ENCODE results near the gene KDM4C.

DNA sequence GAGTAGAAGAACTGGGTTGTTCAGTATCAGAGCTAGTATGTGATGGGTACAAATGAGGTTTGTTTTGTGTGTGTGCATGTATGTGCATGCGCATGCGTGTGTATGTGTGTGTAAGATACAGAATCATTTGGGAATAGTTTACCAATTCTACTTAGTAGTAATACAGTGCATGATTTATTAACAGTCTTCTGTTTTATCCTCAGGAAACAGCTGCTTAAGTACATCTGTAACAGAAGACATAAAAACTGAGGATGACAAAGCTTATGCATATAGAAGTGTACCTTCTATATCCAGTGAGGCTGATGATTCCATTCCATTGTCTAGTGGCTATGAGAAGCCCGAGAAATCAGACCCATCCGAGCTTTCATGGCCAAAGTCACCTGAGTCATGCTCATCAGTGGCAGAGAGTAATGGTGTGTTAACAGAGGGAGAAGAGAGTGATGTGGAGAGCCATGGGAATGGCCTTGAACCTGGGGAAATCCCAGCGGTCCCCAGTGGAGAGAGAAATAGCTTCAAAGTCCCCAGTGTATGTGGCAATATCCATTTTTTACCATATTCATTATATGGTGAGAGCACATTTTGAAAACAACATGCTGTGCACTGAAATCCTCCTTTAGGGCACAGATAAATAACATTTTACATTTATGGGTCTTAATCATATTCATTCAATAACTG is 228.5 kb downstream of the KDM4C start:
- TF ChIP-seq POLR2A (IDR thresholded peaks at IDR 0.05) (no peak), EP300 (IDR thresholded peaks at IDR 0.05; ENCODE audit: low read depth) (no peak), POLR2AphosphoS5 (IDR thresholded peaks at IDR 0.05) (no peak)
- TF ChIP-seq, protein P1, sequence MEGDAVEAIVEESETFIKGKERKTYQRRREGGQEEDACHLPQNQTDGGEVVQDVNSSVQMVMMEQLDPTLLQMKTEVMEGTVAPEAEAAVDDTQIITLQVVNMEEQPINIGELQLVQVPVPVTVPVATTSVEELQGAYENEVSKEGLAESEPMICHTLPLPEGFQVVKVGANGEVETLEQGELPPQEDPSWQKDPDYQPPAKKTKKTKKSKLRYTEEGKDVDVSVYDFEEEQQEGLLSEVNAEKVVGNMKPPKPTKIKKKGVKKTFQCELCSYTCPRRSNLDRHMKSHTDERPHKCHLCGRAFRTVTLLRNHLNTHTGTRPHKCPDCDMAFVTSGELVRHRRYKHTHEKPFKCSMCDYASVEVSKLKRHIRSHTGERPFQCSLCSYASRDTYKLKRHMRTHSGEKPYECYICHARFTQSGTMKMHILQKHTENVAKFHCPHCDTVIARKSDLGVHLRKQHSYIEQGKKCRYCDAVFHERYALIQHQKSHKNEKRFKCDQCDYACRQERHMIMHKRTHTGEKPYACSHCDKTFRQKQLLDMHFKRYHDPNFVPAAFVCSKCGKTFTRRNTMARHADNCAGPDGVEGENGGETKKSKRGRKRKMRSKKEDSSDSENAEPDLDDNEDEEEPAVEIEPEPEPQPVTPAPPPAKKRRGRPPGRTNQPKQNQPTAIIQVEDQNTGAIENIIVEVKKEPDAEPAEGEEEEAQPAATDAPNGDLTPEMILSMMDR (IDR thresholded peaks at IDR 0.05): no peak
